NCI-H69 (cell line): ENCODE results near the gene ENAM.

ENCODE experiments used
- DNase-seq: peaks from one replicate; lab custom pipeline; 2025; lab: John Stamatoyannopoulos, UW

ENAM gene, protein sequence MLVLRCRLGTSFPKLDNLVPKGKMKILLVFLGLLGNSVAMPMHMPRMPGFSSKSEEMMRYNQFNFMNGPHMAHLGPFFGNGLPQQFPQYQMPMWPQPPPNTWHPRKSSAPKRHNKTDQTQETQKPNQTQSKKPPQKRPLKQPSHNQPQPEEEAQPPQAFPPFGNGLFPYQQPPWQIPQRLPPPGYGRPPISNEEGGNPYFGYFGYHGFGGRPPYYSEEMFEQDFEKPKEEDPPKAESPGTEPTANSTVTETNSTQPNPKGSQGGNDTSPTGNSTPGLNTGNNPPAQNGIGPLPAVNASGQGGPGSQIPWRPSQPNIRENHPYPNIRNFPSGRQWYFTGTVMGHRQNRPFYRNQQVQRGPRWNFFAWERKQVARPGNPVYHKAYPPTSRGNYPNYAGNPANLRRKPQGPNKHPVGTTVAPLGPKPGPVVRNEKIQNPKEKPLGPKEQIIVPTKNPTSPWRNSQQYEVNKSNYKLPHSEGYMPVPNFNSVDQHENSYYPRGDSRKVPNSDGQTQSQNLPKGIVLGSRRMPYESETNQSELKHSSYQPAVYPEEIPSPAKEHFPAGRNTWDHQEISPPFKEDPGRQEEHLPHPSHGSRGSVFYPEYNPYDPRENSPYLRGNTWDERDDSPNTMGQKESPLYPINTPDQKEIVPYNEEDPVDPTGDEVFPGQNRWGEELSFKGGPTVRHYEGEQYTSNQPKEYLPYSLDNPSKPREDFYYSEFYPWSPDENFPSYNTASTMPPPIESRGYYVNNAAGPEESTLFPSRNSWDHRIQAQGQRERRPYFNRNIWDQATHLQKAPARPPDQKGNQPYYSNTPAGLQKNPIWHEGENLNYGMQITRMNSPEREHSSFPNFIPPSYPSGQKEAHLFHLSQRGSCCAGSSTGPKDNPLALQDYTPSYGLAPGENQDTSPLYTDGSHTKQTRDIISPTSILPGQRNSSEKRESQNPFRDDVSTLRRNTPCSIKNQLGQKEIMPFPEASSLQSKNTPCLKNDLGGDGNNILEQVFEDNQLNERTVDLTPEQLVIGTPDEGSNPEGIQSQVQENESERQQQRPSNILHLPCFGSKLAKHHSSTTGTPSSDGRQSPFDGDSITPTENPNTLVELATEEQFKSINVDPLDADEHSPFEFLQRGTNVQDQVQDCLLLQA

DNA sequence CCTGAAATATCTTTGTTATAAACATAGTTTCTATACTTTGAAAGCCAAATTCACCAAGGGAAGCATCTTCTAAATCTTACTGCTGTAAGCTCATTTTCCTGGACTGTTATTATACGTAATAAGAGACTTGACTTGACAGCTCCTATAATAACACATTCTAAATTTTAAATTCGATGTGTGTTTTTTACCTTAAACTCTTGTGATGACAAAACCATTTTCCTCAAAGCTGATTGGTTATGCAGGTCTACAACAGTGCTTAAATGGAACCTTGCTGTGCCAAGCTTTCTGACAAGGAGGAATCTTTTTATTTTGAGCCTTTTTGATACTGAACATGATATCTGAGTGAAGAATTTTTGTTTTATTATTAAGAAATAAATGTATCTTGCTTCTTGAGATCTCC, at the start of gene ENAM:
TSS of gene ENAM (plus strand) at position 301 of the 400 bp plus-strand sequence. CDS start 757 bp downstream, outside the sequence.
- no peak for DNase-seq

DNA sequence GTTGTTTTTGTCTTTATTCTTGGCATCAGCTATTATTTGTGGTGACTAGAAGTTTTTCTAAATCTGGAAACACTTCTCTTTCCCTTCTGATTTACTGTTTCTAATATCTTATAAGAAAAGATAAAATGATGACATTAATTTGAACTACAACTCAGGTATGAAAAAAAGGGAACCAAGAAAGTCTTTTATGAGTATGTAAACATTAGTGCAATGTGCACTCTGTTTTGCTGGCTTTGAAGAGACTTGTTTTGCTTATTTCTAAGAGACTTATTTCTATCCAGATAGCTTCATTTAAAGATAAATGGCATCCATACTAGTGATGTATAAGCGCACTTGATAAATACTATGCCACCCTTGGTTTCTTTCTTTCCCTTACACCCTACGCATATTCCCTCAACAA, 46.6 kb upstream of the ENAM start:
- DNase-seq: no peak

DNA sequence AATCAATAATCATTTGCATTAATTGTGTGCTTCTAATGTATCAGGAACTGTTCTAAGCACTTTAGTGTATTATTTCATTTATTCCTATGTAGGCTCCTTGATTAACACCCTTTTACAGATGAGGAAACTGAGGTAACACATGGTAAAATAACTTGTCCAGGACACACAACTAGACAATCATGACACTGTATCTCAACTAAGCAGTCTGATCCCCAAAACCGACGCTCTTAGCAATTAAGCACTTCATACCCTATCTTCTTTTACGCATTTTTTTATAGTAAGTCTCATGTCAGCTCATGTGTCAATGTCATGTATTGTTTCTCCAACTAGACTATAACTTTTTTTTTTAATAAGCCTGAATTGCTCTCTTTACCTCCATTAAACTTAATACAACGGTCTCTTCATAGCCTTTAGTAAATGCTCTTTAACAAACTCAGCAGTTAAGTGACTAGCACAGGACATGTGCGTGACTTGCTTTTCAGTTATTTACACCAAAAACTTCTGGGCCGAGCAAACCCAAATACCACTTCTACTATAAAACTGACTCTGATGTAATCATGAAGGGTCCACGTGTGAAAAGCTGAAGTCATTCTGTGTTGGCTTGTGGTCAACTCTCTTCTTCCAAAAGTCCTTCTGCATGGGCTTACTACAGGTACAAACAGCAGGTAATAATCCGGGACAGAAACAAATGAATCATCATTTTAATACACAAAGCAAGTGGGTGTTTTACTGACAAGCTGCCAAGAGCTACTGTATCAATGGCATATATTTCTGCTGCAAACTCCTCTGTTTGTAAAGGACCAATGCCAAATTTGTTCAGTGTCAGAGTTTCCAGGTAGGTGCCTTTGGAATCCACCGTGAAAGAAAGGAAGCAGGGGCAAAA, 44.4 kb upstream of the ENAM start:
- peak; percentile 53 for DNase-seq

DNA sequence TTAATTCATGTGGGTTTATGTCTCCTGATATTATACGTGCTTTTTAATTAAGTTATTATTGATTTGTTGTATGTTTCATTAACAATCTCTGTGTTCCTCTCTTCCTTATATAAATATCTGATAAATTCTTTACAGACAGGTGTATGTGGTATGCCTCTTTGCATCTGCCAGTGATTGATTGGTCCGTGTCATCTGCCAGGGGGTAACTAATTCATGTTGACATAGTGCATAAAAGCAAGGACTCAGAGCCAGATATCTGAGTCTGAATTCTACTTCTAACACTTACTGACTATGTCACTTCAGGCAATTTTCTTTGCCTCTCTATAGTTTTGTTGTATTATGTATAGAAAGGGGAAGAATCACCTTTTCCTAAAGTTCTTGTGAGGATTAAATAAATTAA, 41.7 kb upstream of the ENAM start:
- DNase-seq: no peak

DNA sequence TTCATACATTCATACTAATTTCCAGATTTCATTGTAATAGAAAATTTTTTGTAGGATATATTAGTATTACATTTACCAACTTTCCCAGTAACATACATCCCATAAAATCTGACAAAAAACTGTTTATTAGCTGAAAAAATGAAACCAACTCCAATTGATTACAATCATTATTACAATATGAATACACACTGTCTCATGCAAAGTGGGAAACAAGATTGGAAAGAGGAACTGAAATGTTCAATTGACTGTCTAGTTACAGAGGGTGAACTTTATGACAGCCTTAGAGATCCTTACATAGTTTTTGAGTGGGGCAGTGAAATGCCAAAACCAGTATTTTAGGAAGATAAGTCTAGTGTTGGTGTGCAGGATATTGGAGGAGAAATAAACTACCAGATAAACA, 38.8 kb upstream of the ENAM start:
- no peak for DNase-seq

DNA sequence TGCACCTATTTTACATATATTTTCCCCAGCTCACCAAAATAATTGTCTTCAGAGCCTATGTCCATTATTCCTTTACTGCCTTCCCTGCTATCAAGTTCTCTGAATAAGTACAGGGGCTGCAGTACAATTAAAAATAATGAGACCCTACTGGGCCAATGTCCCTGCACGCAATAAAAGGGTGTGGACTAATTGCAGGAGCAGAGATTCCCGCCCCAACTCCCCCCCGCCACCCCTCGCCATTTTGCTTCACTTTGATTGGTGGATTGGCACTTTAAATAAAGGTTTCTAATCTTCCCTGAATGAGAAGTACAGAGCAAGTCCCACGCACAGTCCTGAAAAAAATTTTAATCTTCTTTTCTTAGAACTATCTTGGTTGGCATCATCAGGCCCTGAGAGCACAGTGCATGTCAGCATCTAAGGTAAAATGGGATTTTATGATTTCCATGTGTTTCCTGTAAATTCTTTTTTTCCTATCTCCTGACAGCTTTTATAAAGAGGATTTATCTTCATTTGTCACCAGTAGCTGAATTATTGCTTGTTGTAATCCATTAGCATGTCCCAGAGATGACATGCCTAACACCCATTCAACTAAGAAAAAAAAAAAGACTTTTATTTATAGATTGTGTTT, 36.5 kb upstream of the ENAM start, which contains the start of gene AMBN:
TSS of gene AMBN (plus strand) at position 302 of the 628 bp plus-strand sequence. CDS start at position 405, 103 bp downstream.
- DNase-seq: peak; percentile 0

DNA sequence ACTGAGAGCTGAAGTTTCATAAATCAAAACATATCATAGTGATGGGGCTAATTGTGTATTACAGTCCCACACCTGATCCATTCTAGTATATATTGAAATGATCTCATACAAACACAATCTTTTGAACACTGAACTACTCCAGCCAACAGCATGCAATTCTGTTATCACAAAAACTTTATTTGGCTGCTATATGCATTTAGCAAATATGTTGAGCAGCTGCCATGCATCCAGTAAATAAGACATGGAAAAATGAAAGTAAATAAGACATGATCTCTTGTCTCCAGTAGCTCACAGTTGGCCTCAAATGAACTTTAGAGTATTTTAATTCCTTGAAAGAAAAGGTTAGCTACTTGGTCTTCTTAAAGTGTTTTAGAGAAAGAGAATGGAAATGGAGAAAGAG, 34.3 kb upstream of the ENAM start:
- no peak for DNase-seq

DNA sequence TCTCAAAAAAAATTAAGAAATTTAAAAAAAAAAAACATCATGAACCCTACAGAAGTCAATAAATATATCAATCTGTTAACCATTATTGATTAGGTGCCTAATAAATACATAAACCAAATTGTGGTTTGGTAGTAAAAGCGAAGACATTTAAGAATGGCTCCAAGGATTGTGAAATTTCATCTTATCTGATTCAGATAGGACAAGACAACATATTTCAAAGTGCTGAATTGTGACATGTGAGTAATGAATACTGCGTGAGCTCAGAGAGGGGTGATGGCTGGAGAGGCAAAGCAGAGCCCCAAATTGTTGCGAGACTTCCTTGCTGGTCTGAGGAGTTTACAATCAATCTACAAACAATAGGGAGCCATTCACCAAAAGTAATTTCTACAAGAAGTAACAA, 28.2 kb upstream of the ENAM start:
- no peak for DNase-seq

DNA sequence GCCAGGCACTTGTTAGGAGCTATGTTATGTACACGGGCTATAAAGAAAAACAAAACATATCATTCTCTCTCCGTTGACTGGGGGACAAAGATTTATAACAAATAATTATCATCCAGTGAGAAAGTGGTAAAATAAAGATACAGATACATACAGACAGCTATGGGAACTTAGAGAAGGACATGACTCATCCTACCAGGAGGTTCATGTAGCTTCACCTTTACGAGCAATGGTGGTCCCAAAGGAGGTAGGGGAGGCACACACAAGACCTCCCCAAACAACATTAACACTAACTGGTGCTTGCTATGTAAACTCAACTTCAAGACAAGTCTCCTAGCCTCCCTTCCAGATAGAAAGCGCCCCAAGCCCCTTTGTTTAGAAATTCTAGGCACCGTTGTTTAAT, 27.6 kb upstream of the ENAM start:
- DNase-seq: no peak

DNA sequence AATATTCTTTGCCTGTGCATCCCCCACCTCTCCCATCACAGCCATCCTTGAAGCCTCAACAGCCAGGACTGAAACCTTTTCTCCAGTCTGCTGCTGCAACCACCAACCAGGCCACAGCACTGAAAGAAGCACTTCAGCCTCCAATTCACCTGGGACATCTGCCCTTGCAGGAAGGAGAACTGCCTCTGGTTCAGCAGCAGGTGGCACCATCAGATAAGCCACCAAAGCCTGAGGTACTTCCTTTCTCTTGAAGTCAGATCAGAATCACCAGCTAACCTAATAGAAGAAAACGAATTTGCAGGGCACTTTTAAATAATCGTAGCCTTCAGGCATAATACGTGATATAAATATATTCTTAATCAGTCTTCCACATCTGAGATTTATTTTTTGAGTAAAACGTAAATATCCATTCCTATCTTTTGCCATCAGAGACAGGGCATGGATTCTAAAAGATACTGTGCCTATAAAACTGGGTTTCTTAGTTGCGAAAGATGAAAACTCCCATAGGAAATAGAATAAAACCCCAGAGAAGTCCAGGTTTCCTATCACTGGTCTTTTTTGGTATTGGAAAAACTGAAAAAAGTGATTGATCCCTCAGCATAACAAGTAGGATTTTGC, 27.0 kb upstream of the ENAM start:
- peak; percentile 43 for DNase-seq

DNA sequence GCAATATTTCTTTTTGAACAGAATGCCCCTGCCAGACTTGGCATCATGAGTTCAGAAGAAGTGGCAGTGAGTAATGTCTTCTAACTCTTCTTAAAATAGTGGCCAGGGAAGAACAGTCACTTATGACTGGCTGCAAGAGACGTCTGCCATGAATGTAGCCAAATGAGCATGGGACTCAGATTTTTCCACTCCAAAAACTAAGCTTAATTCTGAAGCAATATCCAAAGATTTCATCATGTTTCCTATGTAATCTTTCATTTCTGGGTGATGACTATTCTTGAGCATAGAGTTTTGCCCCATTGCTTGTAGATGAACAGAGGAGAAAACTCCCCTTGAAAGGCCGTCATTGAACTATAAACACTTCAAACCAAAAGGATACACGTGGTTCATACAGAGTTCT, 24.7 kb upstream of the ENAM start:
- no peak for DNase-seq

DNA sequence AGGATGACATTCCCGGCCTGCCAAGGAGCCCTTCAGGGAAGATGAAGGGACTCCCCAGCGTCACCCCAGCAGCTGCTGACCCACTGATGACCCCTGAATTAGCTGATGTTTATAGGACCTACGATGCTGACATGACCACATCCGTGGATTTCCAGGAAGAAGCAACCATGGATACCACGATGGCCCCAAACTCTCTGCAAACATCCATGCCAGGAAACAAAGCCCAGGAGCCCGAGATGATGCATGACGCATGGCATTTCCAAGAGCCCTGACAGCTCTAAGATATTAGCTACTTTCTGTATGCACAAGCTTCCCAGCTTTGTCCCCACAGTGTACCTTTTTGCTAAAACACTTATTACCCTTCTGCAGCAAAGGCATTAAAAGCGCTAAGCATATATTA, 22.1 kb upstream of the ENAM start:
- DNase-seq: no peak

DNA sequence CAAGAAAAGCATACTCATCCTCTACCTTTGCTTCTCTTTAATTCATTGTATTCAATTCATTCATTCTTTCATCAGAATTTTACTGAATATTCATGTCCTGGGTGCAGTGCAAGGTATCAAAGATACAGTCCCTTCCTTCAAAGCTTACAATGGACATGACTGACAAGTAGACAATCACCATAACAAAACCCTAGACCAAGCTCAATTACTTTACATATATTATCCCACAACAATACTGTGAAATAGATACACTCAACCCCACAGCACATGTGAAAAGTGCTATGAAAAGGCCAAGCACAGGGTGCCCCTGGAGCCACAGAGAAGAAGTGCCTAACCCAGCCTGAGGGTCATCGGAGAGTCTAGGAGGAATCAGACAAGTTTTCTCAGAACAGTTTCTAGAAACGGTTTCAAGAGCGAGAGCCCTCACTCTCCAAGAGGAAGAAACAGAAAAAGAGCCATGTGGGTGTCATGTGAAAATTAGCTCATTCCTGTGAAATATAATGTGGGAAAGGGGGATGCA, 21.1 kb upstream of the ENAM start:
- DNase-seq: no peak

DNA sequence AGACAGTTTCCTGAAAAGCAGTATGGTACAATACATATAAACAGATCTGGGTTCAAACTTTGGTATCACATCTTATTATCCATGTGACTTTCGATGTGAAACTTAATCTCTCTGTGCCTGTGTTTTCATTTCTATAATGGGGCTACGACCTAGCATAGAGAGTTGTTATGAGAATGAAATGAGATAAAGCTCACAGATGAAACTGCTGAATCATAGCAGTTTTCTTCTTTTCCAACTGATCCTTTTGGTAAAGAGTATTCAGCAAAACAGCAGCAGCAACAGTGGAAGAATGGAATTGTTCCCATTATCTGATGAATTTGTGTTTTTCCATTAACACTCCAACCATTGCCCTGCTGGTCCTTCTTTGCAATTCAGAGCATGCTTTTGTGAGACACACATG, 20.2 kb upstream of the ENAM start:
- DNase-seq: no peak

DNA sequence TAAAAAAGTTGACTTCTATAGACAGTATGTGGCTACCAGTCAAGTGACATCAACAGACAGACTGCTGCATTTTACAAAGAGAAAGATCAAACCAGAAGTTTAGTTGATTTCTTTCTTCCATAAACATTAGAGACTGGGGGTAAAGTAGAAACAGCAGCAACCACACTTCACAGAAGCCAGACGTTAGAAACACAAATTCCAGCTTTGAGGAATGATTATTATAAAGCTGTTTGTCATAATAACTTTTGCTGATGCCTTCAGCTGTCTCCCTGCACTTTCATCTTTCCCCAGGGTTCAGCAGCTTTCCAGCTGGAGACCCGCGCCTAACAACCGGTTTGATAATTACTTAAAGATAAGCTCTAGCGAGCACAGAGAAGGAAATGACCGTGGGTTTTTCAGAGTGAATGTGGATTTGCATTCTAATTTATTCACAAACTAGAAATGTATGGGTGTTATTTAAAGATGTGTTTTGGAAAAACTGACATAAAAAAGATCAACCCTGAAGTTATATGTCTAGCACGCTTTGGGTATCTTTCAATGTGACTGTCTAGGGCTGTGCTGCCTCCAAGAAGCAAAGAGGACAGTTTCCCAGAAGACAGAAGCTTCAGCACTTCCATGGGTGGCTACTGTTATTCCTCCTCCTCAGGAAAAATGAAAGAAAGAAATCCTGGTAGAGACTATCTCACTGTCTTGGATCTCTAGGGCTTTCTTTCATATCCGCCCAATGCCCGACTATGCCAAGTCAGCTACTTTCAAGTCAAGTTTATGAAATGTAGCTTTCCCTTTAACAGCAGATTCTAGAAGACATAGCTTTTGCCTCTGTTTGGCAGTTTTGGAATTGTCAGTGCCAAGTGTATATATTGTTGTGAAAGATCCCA, 15.0 kb upstream of the ENAM start:
- DNase-seq: no peak

DNA sequence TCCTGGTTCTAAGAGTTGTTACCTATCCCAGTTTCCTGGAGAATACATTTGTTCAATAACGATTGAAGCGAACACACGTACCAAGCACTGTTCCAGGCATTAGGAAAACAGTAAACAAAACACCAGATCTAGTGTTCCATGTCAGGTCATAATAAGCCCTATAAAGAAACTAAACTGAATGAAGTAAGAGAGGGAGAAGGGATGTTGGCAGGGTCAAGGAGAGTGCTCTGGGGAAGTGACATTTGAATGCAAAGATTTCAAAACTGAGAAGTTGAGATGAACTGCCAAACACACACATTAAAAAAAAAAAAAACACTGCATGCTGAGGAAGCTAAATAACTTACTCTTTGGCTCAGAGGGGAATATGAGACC, 14.4 kb upstream of the ENAM start:
- no peak for DNase-seq

DNA sequence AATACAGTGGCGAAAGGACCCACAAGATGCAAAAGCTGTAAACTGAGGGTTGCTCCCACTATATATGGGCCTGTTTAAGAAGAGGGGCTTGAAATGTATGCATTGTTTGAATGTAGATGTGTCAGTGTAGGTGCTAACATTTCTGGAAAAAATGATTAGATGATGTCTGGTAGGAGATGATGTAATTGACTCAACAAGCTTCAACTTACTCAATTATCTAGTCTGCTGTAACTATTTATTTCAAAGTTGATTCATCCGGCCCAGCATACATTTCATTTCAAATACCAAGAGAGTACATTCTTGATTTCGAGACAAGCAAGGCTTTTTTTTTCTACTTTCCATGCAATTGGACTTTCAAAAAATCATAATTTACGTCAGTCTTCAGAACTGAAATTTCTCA, 9.3 kb upstream of the ENAM start:
- DNase-seq: no peak

DNA sequence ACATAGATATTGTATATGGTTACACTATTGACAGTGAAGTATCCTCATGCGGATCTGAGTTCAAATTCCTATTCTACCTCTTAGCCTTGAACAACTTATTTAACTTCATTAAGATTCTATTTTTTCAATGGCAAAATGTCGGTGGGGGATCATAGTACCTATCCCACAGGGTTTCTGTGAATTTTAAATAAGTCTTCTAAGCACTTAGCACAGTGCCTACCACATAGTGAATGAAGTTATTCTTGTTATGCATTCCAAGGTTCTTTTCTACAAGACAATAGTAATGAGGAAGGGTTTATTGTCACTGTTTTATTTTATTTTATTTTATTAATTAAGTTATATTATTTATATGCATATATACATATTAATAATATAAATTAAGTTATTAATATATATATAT, 8.8 kb upstream of the ENAM start:
- no peak for DNase-seq

DNA sequence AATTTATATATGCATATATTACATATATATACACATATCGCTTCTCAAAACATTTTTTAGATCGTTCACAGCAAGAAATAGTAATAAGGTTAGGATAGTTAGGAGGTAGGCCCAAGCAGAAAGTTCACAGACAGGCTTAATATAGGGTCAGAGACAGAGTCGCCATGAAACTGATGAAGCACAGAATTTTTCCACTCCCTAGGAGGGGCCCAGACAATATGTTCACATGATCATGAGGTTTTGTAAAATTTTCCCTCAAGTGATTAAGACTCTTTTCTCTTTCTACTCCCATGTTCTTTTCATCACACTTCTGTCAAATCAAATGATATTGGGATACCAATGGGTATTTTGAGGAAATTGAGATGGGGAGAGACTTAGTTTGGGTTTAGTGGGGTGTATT, 5.2 kb upstream of the ENAM start:
- no peak for DNase-seq
